HG03103 (cell line): Measurements from ENCODE around the gene POLR3H.
"Not testable (repeated sequence)": the region's sequence is repeated elsewhere in the genome, so short reads cannot be mapped to it uniquely, and the experiment has no call there.

Experiments used
- ATAC-seq: cut with Tn5 transposase; IDR thresholded peaks from one replicate; pipeline ENCODE4 v1.9.1; 2021; ENCODE audit warnings: low read depth; ENCODE audit not compliant: unreplicated experiment

The POLR3H gene

GRCh38 chr22:41565403-41566054 is 21.3 kb upstream of the POLR3H start:
- ATAC-seq, result no peak

DNA sequence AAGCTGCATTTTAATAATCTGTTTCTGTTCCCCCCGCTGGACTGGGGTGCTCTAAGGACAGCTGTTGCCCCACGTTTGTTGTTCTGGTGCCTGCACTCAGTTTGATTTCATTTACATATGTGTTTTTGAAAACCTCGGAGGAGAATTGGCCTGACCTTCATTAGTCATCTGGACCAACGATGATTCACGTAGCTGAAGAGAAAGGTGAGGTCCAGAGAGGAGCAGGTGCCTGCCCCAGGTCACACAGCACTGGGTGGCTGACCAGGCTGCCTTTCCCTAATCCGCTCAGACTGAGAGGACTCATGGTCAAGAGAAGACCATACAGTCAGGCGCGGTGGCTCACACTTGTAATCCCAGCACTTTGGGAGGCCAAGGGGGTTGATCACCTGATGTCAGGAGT is 20.3 kb upstream of the POLR3H start:
- ATAC-seq, result no peak

DNA sequence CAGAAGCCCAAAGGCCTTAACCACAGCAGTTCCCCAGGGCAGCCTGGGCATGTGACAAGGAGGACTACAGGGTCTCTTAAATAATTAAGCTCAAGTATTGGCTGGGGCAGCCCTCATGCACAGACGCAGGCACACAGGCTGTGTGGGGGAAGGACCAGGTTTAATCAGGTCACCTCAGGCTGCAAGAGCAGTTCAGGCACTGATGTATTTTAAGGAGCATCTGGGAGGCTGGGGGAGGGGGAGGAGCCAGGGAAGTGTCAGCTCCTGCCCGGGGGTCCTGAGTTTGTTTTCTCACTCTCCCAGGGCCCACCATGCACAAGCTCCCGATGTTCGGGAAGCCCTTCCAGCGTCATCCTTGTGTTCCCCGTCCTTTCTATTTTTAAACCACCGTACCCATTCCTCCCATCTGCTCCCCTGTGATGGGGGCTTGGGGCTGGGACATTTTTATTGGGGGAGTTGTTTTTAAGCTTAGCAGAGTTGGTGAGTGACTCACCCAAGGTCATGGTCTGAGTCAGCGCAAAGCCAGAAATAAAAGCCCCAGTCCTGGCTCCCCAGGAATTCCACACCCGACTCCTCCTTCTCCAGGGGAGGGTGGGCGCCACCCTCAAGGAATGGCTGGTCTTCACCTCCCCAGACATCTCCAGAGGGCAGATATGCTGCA is 18.9 kb upstream of the POLR3H start:
- no peak for ATAC-seq

DNA sequence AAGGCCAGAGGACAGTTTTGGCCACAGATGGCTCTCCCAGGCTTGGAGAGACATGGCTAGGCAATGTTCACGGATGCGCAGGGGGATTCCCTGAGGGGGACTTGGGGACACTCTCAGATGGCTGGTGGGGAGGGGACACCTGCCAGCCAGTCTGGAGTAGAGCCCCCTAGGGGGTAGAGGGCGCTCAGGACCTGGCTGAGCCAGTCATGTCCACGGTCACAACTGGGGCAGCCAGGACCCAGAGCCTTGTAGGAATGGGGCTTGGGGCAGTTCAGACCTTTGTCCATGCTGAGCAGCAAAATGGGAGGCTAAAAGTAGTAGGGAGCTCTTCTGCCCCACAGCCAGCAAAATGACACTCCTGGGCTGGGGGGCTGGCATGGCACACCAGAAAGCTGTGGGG is 18.2 kb upstream of the POLR3H start:
- no peak for ATAC-seq

DNA sequence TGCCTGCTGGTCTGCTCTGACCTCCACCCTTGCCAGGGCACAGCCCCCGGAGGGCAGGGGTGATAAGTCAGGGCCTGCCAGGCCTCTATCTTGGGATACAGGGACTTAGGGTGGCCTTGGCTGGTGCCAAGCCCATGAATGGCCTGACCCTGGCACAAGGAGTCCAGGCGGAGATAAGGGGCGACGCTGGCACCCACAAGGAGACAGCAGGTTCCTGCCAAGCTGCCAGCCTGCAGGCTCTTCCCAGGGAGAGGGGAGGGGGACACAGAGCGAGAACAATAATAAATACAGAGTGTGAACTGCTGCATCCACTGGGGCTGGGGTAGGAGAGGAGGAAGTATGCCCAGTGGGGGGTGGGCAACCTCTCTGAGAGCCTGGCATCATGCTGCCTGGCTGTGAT is 17.5 kb upstream of the POLR3H start:
- no peak for ATAC-seq

DNA sequence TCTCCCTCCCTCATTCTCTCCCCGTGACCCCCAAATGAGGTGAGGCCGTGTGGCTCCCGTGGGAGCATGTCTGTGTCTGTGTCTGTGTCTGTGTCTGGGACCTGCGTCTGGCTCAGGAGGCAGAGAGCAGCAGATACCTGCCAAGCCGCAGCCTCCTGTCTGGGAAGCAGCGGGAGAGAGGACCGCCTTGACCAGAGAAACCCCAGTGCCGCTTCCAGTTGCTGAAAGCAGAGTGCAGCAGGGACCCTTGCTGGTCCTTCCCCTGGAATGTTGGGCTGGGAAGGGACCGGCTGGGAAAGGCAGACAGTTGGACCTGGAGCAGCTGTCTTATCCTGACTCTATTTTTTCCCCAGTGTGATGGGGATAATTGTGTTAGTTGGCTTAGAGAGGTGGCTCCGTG is 17.1 kb upstream of the POLR3H start:
- no peak for ATAC-seq

- ATAC-seq, result no peak
These were observed 15.8 kb upstream of the POLR3H start for GRCh38 chr22:41560095-41560471.

- ATAC-seq, result not testable (repeated sequence)
These were observed 14.0 kb upstream of the POLR3H start for GRCh38 chr22:41558241-41558630.

DNA sequence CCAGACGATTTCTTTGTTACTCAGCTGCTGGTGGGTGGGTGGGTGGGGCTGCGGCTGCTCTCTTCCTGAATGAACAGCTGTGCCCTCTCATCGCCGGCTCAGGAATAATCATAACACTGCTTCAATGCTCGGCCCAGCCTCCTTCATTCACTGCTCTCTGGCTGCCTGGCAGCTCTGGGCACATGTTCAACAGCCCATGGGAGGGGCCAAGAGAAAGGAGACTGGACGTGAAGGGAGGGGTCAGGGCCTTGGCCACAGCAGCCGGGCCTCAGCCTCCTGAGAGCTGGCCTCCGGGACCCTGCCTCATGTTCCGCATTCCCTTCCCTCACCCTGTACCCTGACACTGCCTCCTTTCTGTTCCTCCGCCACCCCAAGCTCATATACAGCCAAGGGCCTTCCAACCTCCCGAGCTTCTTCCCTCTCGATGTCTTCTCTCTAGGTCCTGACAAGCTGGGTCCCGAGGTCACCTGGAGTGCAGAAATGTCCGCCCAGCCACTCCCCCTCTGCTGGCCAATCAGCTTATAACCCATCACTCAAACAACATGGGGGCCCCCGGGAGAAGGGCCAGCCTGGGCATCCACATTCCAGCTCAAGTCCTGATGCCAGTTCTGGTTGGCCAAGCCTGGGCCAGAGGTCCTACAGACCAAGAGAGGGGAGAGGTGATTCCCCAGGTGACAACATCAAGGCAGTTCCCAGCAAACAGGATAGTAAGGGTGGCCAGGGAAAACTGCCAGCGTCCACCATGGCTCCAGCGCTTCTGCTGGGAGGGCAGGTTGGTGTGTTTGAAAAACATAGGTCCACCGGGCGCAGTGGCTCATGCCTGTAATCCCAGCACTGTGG is 13.4 kb upstream of the POLR3H start:
- ATAC-seq, result no peak

- ATAC-seq, result no peak
These were observed 12.3 kb upstream of the POLR3H start for GRCh38 chr22:41556561-41556960.

DNA sequence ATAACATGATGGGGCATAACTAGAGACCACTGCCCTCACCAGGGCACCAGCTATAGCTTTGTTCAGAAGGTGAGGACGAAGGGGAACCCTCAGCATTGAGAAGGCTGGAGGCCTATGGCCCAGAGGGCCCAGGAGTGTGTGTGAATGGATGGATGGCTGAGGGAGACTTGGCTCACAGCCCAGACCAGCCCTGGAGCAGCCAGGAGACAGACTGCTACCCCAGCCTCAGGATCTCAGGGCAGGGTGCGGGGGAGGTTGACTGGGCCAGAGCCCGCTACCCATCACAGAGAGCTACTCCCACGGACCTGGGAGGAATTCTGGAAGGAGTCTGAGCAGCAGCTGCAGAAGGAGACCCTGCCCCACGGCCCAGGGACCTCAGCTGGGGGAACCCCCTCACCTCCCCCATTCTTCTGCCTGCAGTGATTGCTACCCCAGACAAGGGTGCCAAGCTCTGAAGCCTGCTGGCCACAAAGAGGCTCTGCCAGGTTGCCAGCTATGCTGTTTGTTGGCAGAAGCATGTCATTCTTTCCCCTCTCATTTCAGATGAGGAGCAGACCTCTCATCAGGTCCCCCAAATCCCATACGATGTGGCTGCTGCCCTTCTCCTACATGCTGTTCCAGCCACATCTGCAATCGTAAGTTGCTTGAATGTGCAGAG is 11.2 kb upstream of the POLR3H start:
- no peak for ATAC-seq

GRCh38 chr22:41551877-41552582 is 7.8 kb upstream of the POLR3H start:
- no peak for ATAC-seq

DNA sequence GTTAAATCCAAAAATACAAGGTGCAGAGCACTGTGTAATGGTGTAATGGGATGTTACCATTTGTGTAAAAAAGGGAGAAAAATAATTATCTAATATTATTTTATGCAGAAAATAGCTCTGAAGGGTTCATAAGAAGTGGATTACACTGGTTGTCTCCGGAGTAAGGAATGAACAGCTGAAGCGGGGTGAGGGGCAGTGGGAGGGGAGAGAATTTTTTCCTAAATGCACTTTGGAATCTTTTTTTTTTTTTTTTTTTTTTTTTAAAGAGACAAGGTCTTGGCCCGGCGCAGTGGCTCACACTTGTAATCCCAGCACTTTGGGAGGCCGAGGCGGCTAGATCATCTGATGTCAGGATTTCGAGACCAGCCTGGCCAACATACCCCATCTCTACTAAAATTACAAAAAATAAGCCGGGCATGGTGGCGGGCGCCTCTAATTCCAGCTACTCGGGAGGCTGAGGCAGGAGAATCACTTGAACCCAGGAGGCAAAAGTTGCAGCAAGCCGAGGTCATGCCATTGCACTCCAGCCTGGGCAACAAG is 6.8 kb upstream of the POLR3H start:
- ATAC-seq, result no peak

DNA sequence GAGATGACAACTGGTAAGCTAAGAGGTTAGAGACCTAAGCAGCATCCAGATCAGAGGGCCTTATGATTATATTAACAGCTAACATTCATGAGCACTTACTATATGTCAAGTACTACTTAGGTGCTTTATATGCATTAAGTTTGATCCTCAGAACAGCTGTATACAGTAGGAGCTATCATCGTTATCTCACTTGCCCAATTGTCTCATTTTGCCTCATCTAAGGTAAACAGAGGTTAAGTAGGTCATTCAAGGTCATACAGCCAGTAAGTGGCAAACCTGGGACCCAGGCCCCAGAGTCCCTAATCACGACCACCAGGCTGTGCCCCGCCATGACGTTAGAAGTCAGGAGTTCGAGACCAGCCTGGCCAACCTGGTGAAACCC is 4.6 kb upstream of the POLR3H start:
- ATAC-seq, result no peak

DNA sequence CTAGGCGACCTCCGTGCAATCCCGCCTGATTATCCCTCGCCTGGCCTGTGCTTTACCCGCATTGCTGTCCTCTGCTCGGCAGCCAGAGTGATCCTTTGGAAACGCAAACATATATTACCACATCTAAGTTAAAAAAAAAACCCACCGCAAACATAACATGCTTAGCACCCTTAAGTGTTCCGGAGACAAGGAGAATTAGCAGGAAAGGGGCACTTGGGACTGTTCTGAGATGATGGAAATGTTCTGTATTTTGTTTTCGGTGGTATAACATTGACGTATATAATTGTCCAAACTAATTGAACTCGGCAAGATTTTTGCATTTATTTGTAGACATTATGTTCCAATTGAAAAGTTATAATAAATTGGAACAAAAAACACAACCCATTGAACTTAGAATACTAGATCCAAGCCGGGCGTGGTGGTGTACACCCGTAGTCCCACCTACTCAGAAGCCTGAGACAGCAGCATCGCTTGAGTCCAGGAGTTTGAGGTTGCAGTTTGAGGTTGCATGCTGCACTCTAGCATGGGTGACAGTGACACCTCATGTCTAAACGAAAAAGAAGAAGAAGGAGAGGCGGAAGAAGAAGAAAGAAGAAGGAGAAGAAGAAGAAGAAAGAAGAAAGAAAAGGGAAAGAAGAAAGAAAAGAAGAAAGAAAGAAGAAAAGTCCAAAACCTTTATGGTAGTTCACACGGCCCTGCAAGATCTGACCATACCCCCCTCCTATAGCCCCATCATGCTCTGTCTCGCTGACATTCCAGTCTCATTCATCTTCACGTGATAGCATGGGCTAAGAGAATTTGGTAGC is 604 bp upstream of the POLR3H start:
- no peak for ATAC-seq

- ATAC-seq, result no peak
These were observed 2.0 kb downstream of the POLR3H start for GRCh38 chr22:41542224-41542623.

GRCh38 chr22:41541484-41541883 is 2.8 kb downstream of the POLR3H start:
- no peak for ATAC-seq

- no peak for ATAC-seq
These were observed 3.9 kb downstream of the POLR3H start for GRCh38 chr22:41540365-41540764.

DNA sequence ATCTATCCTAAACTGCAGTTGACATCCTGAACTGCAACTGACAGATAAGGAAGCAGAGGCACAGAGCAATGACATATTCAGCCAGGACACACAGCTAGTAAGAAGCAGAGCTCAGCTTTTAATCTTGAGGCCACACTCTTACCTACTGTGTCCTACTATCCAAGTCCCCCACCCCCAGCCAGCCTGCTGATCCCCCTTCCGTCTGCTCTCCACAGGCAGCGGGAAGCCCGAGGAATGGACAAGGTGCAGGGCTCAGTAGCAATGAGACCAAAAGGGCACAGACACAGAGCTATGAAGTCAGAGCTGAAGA is 4.3 kb downstream of the POLR3H start:
- no peak for ATAC-seq
